Mammary microvascular endothelial cell (primary cell): ENCODE results near the gene CHPF2. TPM values are rescaled to one million over a fixed set of nuclear protein-coding genes. Genes with fewer than 3 reads are reported as not detected.

Experiments
- total RNA-seq: library from RNA; depleted of rRNA; stranded (reverse); fragments of >200 nt; gene quantifications from 2 replicates; pipeline ENCODE4 v1.2.3, GENCODE V29; 2015

The CHPF2 gene, protein sequence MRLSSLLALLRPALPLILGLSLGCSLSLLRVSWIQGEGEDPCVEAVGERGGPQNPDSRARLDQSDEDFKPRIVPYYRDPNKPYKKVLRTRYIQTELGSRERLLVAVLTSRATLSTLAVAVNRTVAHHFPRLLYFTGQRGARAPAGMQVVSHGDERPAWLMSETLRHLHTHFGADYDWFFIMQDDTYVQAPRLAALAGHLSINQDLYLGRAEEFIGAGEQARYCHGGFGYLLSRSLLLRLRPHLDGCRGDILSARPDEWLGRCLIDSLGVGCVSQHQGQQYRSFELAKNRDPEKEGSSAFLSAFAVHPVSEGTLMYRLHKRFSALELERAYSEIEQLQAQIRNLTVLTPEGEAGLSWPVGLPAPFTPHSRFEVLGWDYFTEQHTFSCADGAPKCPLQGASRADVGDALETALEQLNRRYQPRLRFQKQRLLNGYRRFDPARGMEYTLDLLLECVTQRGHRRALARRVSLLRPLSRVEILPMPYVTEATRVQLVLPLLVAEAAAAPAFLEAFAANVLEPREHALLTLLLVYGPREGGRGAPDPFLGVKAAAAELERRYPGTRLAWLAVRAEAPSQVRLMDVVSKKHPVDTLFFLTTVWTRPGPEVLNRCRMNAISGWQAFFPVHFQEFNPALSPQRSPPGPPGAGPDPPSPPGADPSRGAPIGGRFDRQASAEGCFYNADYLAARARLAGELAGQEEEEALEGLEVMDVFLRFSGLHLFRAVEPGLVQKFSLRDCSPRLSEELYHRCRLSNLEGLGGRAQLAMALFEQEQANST
- total RNA-seq, result 66.8 and 70.4 TPM in 2 replicates

DNA sequence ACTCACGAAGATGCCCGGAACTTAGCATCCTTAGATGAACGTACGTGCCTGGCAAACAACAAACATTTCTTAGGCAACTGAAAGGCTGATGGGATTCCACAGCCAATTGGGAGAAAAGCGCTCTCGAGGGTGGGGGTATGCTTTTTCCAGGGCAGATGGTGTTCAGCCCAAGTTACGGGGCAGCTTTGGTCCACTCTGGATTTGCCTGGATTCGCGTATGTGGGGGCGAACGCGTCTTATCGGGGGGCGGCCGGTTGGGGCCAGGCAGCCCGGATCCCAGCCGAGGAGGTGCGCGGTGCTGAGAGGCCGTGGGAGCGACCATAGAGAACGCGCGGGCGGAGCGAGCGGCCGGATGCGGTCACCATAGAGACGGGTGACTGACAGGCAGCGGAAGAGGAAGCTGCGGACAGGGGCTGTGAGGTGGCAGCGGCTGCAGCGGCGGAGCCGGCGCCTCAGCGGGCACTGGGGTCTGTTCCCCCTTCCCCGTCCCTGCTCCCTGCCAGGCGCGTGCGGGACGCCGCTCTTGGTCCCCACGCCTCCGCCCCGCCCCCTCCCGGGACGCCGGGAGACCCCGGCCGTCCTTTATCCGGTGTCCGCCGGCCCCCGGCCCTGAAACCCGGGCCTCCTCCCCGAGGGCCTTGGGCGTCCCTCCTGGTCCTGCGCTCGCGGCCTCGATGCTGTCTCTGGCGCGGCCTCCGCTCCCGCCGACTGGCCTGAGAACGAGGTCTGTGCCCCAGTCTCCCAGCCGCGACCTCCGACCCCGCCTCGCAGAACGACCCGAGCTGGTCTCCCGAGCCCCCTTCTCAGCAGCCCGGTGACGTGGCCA, at the start of gene CHPF2:
TSS of gene CHPF2 (plus strand) at position 393 of the 826 bp plus-strand sequence. CDS start 1,529 bp downstream, outside the sequence.

DNA sequence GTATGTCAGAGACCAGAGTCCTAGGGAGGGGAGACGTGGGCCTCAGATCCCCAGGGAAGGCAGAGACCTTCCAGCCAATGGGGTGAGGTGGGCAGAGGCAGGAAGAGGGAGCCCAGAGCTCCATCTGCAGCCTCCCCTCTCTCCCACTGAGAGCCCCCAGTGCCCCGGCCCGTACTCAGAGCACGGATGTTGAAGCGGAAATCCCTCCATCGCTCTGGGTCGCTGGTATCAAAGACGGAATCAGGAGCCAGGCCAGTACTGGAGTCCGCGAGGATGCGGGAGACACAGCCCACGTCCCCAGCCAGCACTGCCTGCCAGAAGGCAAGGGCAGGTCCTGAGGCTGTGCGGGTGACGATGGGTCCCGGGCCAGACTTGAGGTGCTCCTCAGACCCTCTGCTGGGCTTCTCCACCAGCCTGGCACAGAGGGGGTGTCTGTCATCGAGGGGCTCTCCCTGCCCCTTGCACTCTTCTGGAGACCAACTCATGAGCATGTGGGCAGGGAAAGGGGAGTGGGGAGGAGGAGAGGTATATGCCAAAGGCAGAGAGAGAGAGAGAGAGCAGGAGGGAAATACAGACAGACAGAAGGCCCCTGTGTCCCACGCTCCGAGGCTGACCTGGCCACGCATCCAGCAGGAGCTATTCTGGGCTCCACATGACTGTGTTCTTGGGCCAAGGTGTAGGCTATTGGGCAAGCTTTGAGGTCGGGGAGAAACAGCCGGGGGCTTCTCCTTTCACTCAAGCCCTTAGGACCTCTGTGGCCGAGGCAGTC, 45.5 kb upstream of the CHPF2 start, which contains the start of gene ASB10:
TSS of gene ASB10 (minus strand) at position 611 of the 769 bp plus-strand sequence. CDS start at position 491, 120 bp downstream.

DNA sequence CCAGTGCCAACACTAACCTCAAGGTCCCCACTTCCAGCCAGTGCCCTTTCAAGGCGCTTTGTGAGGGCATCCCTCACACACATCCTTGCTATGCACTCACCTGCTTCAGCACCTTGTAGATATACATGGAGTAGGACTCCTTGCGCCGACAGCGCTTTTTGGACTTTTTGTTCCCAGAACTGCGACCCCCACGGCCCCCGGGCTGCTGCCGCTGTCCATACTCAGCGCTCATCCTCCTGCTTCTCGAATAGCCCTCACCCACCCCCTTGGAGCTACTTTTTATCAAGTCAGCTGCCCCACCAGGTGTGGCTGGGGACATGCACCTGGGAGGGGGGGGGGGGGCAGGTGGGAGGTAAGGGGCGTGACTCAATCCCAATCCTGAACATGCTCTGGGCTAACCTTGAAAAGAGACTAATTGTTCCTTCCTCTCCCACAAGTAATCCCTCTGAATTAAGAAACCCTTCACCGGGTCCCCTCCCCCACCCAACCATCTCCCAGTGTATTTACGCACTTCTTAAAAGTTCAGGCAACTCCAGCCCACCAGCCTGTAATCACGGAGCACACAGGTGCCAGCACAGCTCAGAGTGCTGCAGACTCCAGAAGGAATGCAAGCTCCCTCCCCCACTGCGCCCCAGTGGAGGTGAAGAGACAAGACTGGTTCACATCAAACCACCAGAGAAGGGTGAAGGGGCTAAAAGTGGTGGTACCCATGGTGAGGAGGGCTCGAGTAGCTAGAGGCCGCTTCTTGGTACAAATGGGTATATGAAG, 22.0 kb upstream of the CHPF2 start, which contains the start of gene H2BK1:
TSS of gene H2BK1 (minus strand) at position 402 of the 768 bp plus-strand sequence. CDS start at position 232, 170 bp downstream.

DNA sequence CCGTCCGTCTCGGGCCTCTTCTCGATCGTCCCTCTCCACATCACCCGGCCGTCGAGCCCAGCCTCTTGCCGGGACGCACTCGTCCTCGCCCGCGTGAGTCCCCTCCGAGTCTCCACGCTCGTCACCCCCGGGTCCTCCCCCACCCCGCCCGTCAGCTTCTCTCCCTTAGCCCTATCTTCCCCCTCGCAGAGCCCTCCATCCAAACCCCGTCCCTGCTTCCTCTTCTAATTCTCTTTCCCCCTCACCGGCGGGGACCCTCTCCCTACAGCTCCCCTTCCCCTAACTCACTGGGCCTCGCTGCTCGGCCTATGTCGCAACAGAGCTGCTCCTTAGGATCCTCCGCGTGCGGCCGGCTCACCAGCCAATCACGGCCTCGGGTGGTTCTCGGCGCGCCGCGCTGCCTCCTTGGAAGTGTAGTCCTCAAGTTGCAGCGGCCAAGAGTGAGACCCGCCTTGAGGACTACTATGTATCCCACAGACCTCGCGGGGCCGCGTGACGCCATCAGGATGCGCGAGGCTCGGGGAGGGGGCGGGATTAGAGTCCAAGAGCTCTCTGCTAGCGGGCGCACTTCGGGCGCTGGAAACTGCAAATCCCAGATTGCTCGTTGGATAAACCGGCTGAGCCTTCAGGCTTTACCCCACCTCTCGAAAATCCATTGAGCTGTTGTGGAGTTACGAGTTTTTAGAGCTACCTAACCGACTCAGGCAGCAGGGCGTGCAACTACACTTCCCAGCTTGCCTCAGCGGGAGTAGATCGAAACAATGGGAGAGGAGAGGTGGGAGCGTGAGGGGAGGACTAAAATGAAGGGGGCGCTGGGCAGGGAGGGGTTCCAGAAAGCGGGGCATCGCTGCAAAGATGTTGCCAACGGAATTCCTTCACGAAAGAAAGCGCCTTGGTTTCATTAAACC, 5.2 kb upstream of the CHPF2 start, which contains the start of gene ABCF2:
TSS of gene ABCF2 (minus strand) at position 331 of the 908 bp plus-strand sequence. CDS start 747 bp downstream, outside the sequence.

DNA sequence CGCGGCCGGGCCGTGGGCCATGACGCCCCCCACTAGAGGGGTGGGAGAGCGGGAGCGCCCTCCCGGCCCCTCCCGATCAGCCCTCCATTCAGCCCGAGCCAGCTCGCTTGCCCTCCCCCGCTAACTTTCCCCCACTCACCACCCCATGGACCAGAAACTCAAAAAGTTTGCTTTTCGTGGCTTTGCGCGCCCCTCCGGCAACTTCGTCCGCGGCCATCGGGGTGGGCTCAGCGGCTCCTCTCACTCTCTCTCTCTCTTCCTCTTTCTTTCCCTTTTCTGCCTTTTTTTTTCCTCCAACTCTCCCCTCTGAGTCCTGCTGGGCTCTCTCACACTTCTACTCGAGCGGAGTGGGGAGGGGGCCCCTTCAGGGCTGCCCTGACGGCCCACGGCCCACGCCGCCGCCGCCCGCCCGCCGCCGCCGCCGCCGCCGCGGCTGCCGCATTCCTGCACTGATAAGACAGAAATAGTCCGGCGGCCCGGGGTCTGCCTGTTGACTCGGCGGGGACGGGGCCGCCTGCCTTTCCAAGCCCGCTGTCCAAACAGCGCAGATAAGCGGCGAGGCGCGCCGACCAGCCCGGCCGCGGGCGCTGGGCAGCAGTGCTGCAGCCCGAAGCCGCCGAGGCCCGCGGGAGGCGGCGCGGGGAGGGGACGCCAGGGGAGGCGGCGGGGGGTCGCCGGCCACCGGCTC, 16.2 kb downstream of the CHPF2 start, which contains the start of gene SMARCD3:
TSS of gene SMARCD3 (minus strand) at position 349 of the 688 bp plus-strand sequence. CDS start at position 217, 132 bp downstream.

Other genes starting within 250 kb of the CHPF2 start
- gene NOS3, start 241.5 kb upstream of the CHPF2 start, total RNA-seq, result 25.3 and 34.3 TPM in 2 replicates
- gene ATG9B, start 208.0 kb upstream of the CHPF2 start, total RNA-seq, result not detected in 2 replicates
- 37.6 and 46.2 TPM in 2 replicates for gene ABCB8, start 204.0 kb upstream of the CHPF2 start, total RNA-seq
- gene ASIC3, start 184.0 kb upstream of the CHPF2 start, total RNA-seq, result not detected in 2 replicates
- gene CDK5, start 174.6 kb upstream of the CHPF2 start, total RNA-seq, result 11.5 and 16.9 TPM in 2 replicates
- 123 and 130 TPM in 2 replicates for gene SLC4A2, start 172.9 kb upstream of the CHPF2 start, total RNA-seq
- 58.4 and 84.6 TPM in 2 replicates for gene FASTK, start 151.7 kb upstream of the CHPF2 start, total RNA-seq
- 35.4 and 40.9 TPM in 2 replicates for gene TMUB1, start 149.0 kb upstream of the CHPF2 start, total RNA-seq
- gene AGAP3, start 146.0 kb upstream of the CHPF2 start, total RNA-seq, result 31.6 and 41.0 TPM in 2 replicates
- gene GBX1, start 64.8 kb upstream of the CHPF2 start, total RNA-seq, result not detected in 2 replicates
- not detected in 2 replicates for gene ASB10, start 45.2 kb upstream of the CHPF2 start, total RNA-seq
- not detected in 2 replicates for gene H2BK1, start 22.0 kb upstream of the CHPF2 start, total RNA-seq
- gene ABCF2, start 5.3 kb upstream of the CHPF2 start, total RNA-seq, result 72.6 and 73.6 TPM in 2 replicates
- gene SMARCD3, start 16.2 kb downstream of the CHPF2 start, total RNA-seq, result 0.33 and 0.59 TPM in 2 replicates
- gene NUB1, start 109.3 kb downstream of the CHPF2 start, total RNA-seq, result 52.8 and 56.6 TPM in 2 replicates
- gene WDR86, start 177.6 kb downstream of the CHPF2 start, total RNA-seq, result not detected in 2 replicates
- 0.05 TPM in 1 of 2 replicates, not detected in the other for gene CRYGN, start 207.7 kb downstream of the CHPF2 start, total RNA-seq